ENCODE results near the gene TBCD. TPM values are rescaled to one million over a fixed set of nuclear protein-coding genes. Genes with fewer than 3 reads are reported as not detected.

TBCD gene
- total RNA-seq: 10 to 100 TPM; 71.8 to 75.3 TPM

DNA sequence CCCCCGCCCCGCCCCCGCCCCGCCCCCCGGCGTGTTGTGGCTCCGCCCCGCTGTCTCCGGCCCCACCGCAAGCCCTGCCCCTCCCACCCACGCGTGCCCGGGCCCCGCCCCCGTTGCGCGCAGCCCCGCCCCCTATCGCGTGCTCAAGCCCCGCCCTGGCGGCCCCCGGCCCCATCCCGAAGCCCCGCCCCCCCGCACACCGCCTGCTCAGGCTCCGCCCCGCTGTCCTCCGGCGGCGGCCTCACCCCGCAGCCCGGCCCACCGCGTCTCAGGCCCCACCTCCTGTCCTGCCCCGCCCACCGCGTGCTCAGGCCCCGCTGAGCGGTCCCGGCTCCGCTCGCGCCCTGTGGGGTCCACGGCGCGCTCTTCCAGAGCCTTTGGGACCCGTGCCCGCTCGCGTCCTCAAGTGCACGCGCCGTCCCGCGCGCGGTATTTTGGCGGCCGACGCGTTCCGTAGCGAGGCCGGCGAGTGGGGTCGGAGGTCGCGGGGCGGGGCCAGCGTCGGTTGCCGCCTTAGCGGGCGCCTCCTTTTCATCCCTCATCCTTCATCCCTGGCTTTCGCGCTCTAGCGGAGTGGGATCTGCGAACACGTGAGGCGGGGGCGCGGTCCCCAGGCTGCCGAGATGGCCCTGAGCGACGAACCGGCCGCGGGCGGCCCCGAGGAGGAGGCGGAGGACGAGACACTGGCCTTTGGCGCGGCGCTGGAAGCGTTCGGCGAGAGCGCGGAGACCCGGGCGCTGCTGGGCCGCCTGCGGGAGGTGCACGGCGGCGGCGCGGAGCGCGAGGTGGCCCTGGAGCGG is at the start of gene TBCD:
Gene TBCD, plus strand, starts transcription at position 495 of the 800 bp plus-strand sequence. Its CDS starts 129 bp downstream, at position 624.
- H3K27ac Mint-ChIP-seq: peak within 1 kb of the TSS; percentile 18
- intact Hi-C loops (cut with micrococcal nuclease): loop anchor here (1.0 to 10.0 kb wide), 5 partner anchors 35 to 454 kb away; partner anchors contain the start of genes FN3KRP, RAB40B and WDR45B
- peak; percentile 90 for DNase-seq
- peaks cover 11% of the 10 kb centered on the region for H3K36me3 Mint-ChIP-seq (ENCODE audit: low read depth)
- peak within 1 kb of the TSS; percentile 79 for H3K4me3 Mint-ChIP-seq
- no peaks in the 10 kb centered on the region for H3K27me3 Mint-ChIP-seq (ENCODE audit: low read depth)
- no peaks in the 10 kb centered on the region for H3K9me3 Mint-ChIP-seq
- H3K4me1 Mint-ChIP-seq (ENCODE audit: low read depth): peaks cover 26% of the 10 kb centered on the region
- CTCF ChIA-PET: no interaction called here

GRCh38 chr17:82702231-82702927 is 49.5 kb upstream of the TBCD start:
- no peak overlapping the region for H3K27ac Mint-ChIP-seq
- DNase-seq: no peak
- H3K36me3 Mint-ChIP-seq (ENCODE audit: low read depth): no peaks in the 10 kb centered on the region
- intact Hi-C loops (cut with micrococcal nuclease): no loop called here
- no peak overlapping the region for H3K4me3 Mint-ChIP-seq
- H3K9me3 Mint-ChIP-seq: no peaks in the 10 kb centered on the region
- H3K4me1 Mint-ChIP-seq (ENCODE audit: low read depth): peaks cover 2% of the 10 kb centered on the region
- CTCF ChIA-PET: no interaction called here
- H3K27me3 Mint-ChIP-seq (ENCODE audit: low read depth): peaks cover under 1% of the 10 kb centered on the region

GRCh38 chr17:82703036-82703745 is 48.7 kb upstream of the TBCD start:
- Mint-ChIP-seq H3K36me3 (ENCODE audit: low read depth) (no peaks in the 10 kb centered on the region), H3K27ac (no peak overlapping the region), H3K4me3 (no peak overlapping the region), H3K4me1 (ENCODE audit: low read depth) (peaks cover 2% of the 10 kb centered on the region), H3K27me3 (ENCODE audit: low read depth) (no peaks in the 10 kb centered on the region), H3K9me3 (no peaks in the 10 kb centered on the region)
- CTCF ChIA-PET: no interaction called here
- intact Hi-C loops (cut with micrococcal nuclease): no loop called here
- no peak for DNase-seq

GRCh38 chr17:82703935-82704865 is 47.7 kb upstream of the TBCD start:
- peaks cover under 1% of the 10 kb centered on the region for H3K4me1 Mint-ChIP-seq (ENCODE audit: low read depth)
- CTCF ChIA-PET: no interaction called here
- no peaks in the 10 kb centered on the region for H3K27me3 Mint-ChIP-seq (ENCODE audit: low read depth)
- no peak overlapping the region for H3K4me3 Mint-ChIP-seq
- intact Hi-C loops (cut with micrococcal nuclease): no loop called here
- no peak for DNase-seq
- no peak overlapping the region for H3K27ac Mint-ChIP-seq
- H3K36me3 Mint-ChIP-seq (ENCODE audit: low read depth): no peaks in the 10 kb centered on the region
- H3K9me3 Mint-ChIP-seq: no peaks in the 10 kb centered on the region

- intact Hi-C loops (cut with micrococcal nuclease): no loop called here
Observed at GRCh38 chr17:82704886-82705285, 47.0 kb upstream of the TBCD start.

GRCh38 chr17:82705756-82706155 is 46.1 kb upstream of the TBCD start:
- CTCF ChIA-PET: no interaction called here
- H3K4me3 Mint-ChIP-seq: no peak overlapping the region
- DNase-seq: no peak

More at GRCh38 chr17:82704886-82705285, 47.0 kb upstream of the TBCD start:
- no peaks in the 10 kb centered on the region for H3K27me3 Mint-ChIP-seq (ENCODE audit: low read depth)
- H3K27ac Mint-ChIP-seq: no peak overlapping the region
- no peaks in the 10 kb centered on the region for H3K9me3 Mint-ChIP-seq
- no peaks in the 10 kb centered on the region for H3K4me1 Mint-ChIP-seq (ENCODE audit: low read depth)
- no peak for DNase-seq
- no peak overlapping the region for H3K4me3 Mint-ChIP-seq
- CTCF ChIA-PET: no interaction called here
- no peaks in the 10 kb centered on the region for H3K36me3 Mint-ChIP-seq (ENCODE audit: low read depth)

GRCh38 chr17:82709024-82709675 is 42.7 kb upstream of the TBCD start:
- CTCF ChIA-PET: no interaction called here
- intact Hi-C loops (cut with micrococcal nuclease): no loop called here
- Mint-ChIP-seq H3K4me3 (no peak overlapping the region), H3K27me3 (ENCODE audit: low read depth) (no peaks in the 10 kb centered on the region), H3K4me1 (ENCODE audit: low read depth) (no peaks in the 10 kb centered on the region), H3K27ac (no peak overlapping the region), H3K36me3 (ENCODE audit: low read depth) (no peaks in the 10 kb centered on the region), H3K9me3 (no peaks in the 10 kb centered on the region)
- DNase-seq: no peak

More at GRCh38 chr17:82705756-82706155, 46.1 kb upstream of the TBCD start:
- intact Hi-C loops (cut with micrococcal nuclease): no loop called here
- Mint-ChIP-seq H3K4me1 (ENCODE audit: low read depth) (no peaks in the 10 kb centered on the region), H3K9me3 (no peaks in the 10 kb centered on the region), H3K27me3 (ENCODE audit: low read depth) (no peaks in the 10 kb centered on the region), H3K27ac (no peak overlapping the region), H3K36me3 (ENCODE audit: low read depth) (no peaks in the 10 kb centered on the region)

GRCh38 chr17:82709676-82710498 is 42.0 kb upstream of the TBCD start:
- Mint-ChIP-seq H3K36me3 (ENCODE audit: low read depth) (no peaks in the 10 kb centered on the region), H3K27ac (no peak overlapping the region), H3K9me3 (no peaks in the 10 kb centered on the region), H3K4me1 (ENCODE audit: low read depth) (no peaks in the 10 kb centered on the region), H3K27me3 (ENCODE audit: low read depth) (no peaks in the 10 kb centered on the region), H3K4me3 (no peak overlapping the region)
- DNase-seq: no peak
- CTCF ChIA-PET: no interaction called here
- intact Hi-C loops (cut with micrococcal nuclease): no loop called here

DNA sequence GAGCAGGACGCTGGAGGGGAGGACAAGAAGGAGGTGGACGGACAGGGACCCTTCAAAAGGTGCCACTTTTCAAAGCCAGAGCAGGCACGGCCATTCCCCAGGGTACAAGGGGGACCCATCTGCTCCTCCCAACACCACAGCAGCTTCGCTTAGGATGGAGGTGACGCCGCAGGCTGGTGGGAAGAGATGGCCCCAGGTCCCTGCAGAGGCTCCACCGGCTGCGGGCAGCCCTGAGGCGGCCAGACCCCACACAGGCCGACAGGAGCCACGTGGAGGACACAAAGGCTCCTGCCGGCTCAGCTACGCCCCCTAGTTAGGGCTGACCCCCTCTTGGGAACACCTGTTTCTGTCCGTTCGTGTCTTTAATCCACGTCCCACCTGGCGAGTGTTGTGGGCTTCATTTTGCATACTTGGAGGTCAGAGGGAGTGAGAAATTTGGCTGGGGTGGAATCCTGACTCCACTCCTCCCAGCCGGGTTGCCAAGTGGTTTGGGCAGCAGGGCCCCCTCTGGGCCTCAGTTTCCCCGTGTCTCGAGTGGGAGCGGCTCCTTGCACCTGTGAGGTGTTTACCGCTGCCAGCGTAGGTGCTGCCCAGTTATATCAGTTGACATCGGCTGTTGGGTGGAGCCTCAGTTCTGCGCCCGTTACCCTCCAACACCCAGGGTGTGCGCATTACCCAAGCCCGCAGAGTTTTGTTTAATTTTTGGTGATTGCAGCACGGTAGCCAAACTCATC is 41.2 kb upstream of the TBCD start:
- Mint-ChIP-seq H3K27me3 (ENCODE audit: low read depth) (no peaks in the 10 kb centered on the region), H3K27ac (no peak overlapping the region), H3K4me1 (ENCODE audit: low read depth) (peaks cover 1% of the 10 kb centered on the region), H3K36me3 (ENCODE audit: low read depth) (no peaks in the 10 kb centered on the region), H3K4me3 (no peak overlapping the region), H3K9me3 (no peaks in the 10 kb centered on the region)
- CTCF ChIA-PET: no interaction called here
- intact Hi-C loops (cut with micrococcal nuclease): no loop called here
- DNase-seq: no peak

DNA sequence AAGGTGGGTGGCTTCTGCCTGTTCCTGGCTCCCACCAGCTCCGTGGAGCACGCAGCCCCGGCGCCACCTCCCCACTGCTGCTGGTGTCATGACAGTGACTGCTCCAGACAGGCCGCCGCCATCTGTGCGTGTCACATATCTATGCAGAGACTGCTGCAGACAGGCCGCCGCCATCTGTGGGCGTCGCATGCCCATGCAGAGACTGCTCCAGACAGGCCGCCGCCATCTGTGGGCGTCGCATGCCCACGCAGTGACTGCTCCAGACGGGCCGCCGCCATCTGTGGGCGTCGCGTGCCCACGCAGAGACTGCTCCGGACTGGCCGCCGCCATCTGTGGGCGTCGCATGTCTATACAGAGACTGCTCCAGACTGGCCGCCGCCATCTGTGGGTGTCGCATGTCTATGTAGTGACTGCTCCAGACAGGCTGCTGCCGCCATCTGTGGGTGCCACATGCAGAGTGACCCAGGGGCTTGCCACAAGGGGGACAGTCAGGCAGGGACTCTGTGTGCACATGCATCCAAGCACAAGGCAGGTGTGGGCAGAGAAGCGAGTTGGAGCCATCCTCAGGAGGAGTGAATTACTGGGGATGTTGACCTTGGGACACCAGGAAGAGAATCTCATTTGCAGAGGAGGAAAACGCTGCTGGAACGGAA is 38.7 kb upstream of the TBCD start:
- Mint-ChIP-seq H3K27me3 (ENCODE audit: low read depth) (no peaks in the 10 kb centered on the region), H3K36me3 (ENCODE audit: low read depth) (peaks cover 1% of the 10 kb centered on the region), H3K4me3 (no peak overlapping the region), H3K4me1 (ENCODE audit: low read depth) (peaks cover 13% of the 10 kb centered on the region), H3K27ac (no peak overlapping the region), H3K9me3 (no peaks in the 10 kb centered on the region)
- CTCF ChIA-PET: interaction anchor here (0.6 to 1.3 kb wide), 2 partner anchors 18 to 45 kb away, joined by 3 read pairs; no protein-coding TSS in a partner anchor
- no peak for DNase-seq
- intact Hi-C loops (cut with micrococcal nuclease): no loop called here
